ENCODE results near the gene AOAH. TPM values are rescaled to one million over a fixed set of nuclear protein-coding genes. Genes with fewer than 3 reads are reported as not detected.

The AOAH gene
- total RNA-seq, 2 donors from 2014 or later: 2.5 to 7.2 TPM

DNA sequence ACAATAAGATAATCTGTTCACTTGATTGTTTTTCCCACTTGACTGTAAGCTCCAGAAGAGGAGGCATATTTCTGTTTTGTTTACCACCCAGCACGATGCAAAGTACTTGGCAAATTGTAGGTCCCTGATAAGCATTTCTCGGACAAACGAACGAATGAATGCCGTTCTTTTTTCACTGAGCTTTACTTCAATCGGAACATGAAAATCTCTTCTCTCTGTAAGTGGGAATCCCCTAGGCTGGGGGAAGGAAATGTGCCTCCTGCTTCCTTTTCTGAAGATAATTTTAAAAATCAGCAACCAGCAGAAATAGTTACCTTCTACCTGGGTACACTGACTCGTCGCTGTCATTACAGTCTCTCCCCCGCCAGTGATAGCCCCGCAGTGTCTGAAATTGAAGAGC, 102.9 kb downstream of the AOAH start:
- DNase-seq (ENCODE audit: low spot score): no peak
- H3K27ac ChIP-seq: no peak overlapping the region
- no peaks in the 10 kb centered on the region for H3K36me3 ChIP-seq
- no peaks in the 10 kb centered on the region for H3K9me3 ChIP-seq
- H3K27me3 ChIP-seq: no peaks in the 10 kb centered on the region
- H3K4me1 ChIP-seq: no peaks in the 10 kb centered on the region
- H3K4me3 ChIP-seq: no peak overlapping the region
- TF ChIP-seq, protein P1, sequence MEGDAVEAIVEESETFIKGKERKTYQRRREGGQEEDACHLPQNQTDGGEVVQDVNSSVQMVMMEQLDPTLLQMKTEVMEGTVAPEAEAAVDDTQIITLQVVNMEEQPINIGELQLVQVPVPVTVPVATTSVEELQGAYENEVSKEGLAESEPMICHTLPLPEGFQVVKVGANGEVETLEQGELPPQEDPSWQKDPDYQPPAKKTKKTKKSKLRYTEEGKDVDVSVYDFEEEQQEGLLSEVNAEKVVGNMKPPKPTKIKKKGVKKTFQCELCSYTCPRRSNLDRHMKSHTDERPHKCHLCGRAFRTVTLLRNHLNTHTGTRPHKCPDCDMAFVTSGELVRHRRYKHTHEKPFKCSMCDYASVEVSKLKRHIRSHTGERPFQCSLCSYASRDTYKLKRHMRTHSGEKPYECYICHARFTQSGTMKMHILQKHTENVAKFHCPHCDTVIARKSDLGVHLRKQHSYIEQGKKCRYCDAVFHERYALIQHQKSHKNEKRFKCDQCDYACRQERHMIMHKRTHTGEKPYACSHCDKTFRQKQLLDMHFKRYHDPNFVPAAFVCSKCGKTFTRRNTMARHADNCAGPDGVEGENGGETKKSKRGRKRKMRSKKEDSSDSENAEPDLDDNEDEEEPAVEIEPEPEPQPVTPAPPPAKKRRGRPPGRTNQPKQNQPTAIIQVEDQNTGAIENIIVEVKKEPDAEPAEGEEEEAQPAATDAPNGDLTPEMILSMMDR (IDR thresholded peaks at IDR 0.05): no peak

DNA sequence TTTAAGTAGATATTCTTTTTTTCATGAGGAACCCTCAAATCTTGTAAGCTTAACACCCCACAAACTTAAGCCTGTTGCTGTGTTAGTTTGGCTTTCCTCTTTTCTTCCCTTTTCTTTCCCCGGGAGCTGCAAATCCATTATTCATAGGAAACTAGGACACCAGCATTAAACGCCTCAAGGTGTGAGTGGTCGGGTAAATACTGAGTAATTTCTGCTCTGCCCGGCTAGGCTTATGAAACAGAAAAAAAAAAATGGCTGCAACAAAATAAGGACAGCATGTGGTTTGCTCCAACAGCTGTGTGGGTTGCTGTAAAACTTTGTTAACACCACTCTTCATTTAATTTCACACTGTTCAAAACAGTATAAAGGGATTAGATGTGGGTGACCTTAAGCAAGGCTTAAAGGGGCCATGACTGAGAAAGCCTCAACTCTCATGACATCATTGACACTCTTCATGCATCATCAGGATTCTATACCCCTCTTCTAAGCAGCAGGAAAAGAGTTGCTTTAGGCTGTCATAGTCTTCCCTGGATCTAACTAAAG, 104.1 kb downstream of the AOAH start:
- Histone ChIP-seq H3K27ac (no peak overlapping the region), H3K4me1 (no peaks in the 10 kb centered on the region), H3K9me3 (no peaks in the 10 kb centered on the region), H3K4me3 (no peak overlapping the region), H3K27me3 (no peaks in the 10 kb centered on the region), H3K36me3 (no peaks in the 10 kb centered on the region)
- TF ChIP-seq, protein P1 (IDR thresholded peaks at IDR 0.05): no peak
- no peak for DNase-seq (ENCODE audit: low spot score)

DNA sequence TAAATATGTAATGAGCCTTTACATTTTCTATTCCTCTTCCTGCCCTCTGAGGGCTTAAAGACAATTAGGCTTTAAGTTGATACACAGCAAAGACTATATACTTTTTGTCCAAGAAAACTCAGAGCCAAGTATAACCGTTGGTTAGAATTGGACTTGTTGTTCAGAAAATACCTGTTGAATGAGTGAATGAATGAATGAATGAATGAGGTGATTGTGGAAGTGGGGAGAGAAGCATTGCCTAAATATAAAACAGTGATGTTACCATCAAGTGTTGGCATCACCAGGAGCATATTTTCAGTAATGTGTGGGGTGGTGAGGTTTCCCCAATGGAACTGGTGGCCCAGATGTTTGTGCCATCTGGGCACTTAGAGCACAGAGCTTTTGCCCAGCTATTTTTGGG, 106.9 kb downstream of the AOAH start:
- H3K9me3 ChIP-seq: no peaks in the 10 kb centered on the region
- H3K4me3 ChIP-seq: no peak overlapping the region
- no peak for DNase-seq (ENCODE audit: low spot score)
- H3K27ac ChIP-seq: no peak overlapping the region
- H3K4me1 ChIP-seq: no peaks in the 10 kb centered on the region
- TF ChIP-seq, protein P1 (IDR thresholded peaks at IDR 0.05): no peak
- no peaks in the 10 kb centered on the region for H3K36me3 ChIP-seq
- H3K27me3 ChIP-seq: no peaks in the 10 kb centered on the region

DNA sequence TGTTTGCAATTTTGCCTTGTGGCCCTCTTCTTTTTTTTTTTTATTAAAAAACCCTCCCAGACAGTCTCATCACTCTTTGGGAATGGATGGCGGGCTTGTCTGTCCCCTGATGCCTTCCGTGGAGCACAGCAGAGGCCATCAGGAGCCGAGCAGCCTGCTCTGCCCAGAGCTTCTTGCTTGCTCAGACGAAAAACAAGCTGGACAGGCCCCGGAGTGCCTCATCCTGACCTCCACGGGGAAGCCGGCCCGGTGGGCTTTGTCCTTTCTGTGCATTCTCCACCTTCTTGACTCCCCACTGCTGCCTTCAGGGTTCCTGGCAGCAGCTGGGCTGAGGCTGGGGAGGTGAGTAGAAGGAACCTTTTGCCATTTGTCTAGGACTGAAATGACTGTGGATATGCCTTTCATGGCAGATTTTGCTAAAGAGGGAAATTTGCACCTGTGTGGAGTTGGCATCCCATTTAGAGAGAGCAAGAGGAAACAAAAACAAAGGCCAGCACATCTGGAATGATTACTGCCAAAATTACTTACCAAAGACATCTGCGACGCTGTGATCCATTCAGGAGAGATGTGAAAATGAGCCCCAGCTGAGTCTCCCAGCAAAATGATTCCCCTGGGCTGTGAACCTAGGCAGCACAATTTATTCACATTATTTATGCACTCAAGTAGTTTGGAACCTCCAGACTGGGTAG, 108.3 kb downstream of the AOAH start:
- Histone ChIP-seq H3K4me3 (no peak overlapping the region), H3K36me3 (no peaks in the 10 kb centered on the region), H3K27ac (no peak overlapping the region), H3K9me3 (no peaks in the 10 kb centered on the region), H3K4me1 (no peaks in the 10 kb centered on the region), H3K27me3 (no peaks in the 10 kb centered on the region)
- TF ChIP-seq, protein P1 (IDR thresholded peaks at IDR 0.05): no peak
- DNase-seq (ENCODE audit: low spot score): no peak

DNA sequence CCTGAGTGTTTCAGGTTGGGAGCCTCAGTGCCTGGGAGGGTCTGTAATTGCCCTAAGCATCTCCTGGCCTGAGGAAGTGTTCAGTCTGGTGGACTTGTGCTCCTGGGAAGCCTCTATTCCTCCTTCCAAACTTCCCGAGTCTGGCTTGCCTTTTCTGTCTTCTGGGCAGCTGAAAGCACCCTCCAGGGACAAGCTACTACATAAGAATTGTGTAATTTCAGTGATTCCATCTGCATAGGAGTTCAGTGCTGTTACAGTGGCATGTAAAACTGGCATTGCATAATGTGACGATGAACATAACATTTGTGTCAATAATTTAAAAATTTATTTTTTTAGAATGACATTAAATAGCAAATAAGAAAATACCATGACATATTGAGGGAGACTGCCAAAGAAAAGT, 109.3 kb downstream of the AOAH start:
- TF ChIP-seq, protein P1 (IDR thresholded peaks at IDR 0.05): no peak
- Histone ChIP-seq H3K4me1 (no peaks in the 10 kb centered on the region), H3K9me3 (no peaks in the 10 kb centered on the region), H3K27ac (no peak overlapping the region), H3K4me3 (no peak overlapping the region), H3K36me3 (no peaks in the 10 kb centered on the region), H3K27me3 (no peaks in the 10 kb centered on the region)
- DNase-seq (ENCODE audit: low spot score): no peak
